ENCODE measurements around the gene FLYWCH1. TPM values are rescaled to one million over a fixed set of nuclear protein-coding genes. Genes with fewer than 3 reads are reported as not detected.

FLYWCH1 gene
- total and polyA plus RNA-seq, 2 of the 8 experiments (the other 6 are each of a cell fraction or from before 2014, with no cell fraction given) = 12.4 to 23.5 TPM

- Histone ChIP-seq H3K9ac (replicated peaks in 1 of 4; ENCODE audit: extremely low read depth in 1 of 4, low read depth in 3 of 4, low read length in 3 of 4) (no peak overlapping the region), H3K4me1 (replicated peaks in 1 of 4; ENCODE audit: control insufficient read depth in 3 of 4, insufficient read depth in 4 of 4, low read length in 3 of 4) (peaks cover 4 to 15% (median 9%) of the 10 kb centered on the region in 4 experiments), H3K36me3 (ENCODE audit: control insufficient read depth in 2 of 4, insufficient read depth in 4 of 4, low read length in 3 of 4) (peaks cover 0 to 6% (median 2%) of the 10 kb centered on the region in 4 experiments; a peak in 2 of 8 replicates), H2BK120ac (replicated peaks; ENCODE audit: low read depth, low read length) (no peak overlapping the region), H2BK20ac (ENCODE audit: low read length) (no peak overlapping the region), H3K79me1 (ENCODE audit: low read depth, low read length) (0 out of 2 replicates have a peak, but pooled peaks cover 3% of the 10 kb centered on the region), H4K91ac (replicated peaks; ENCODE audit: insufficient read length, low read length) (no peak overlapping the region), H2BK5ac (ENCODE audit: low read depth, low read length) (no peak overlapping the region), H3K9me3 (ENCODE audit: insufficient read depth in 2 of 2, low read depth in 1 of 2, low read length in 1 of 2) (no peaks in the 10 kb centered on the region), H3K14ac (ENCODE audit: insufficient read length) (no peak overlapping the region), H3K56ac (replicated peaks; ENCODE audit: insufficient read length, low read depth, low read length) (no peak overlapping the region), H3K23ac (ENCODE audit: insufficient read length) (no peak overlapping the region), H4K8ac (ENCODE audit: extremely low read depth, insufficient read depth, low read length) (no peak overlapping the region), H2BK12ac (ENCODE audit: low read depth, low read length) (no peak overlapping the region), H3K79me2 (ENCODE audit: control insufficient read depth in 1 of 2, insufficient read depth in 2 of 2, low read length in 2 of 2) (no peaks in the 10 kb centered on the region), H3K4me3 (ENCODE audit: extremely low read depth in 1 of 4, insufficient read depth in 2 of 4, low read depth in 3 of 4, low read length in 4 of 4) (no peak overlapping the region), H3K18ac (ENCODE audit: extremely low read depth, low read length) (no peak overlapping the region), H2AK5ac (ENCODE audit: low read depth, low read length) (no peak overlapping the region), H4K5ac (ENCODE audit: insufficient read length, low read depth, low read length) (no peak overlapping the region), H2BK15ac (ENCODE audit: low read length) (no peak overlapping the region), H3K4ac (replicated peaks; ENCODE audit: insufficient read length, low read depth, low read length) (no peak overlapping the region), H3K23me2 (ENCODE audit: low read depth, low read length) (no peaks in the 10 kb centered on the region; the same call in 1 of the 2 replicates), H3K27ac (ENCODE audit: low read depth, low read length) (no peak overlapping the region), H3K4me2 (ENCODE audit: insufficient read depth in 1 of 2, low read depth in 2 of 2, low read length in 2 of 2) (no peak overlapping the region), H3K27me3 (replicated peaks in 1 of 4; ENCODE audit: control insufficient read depth in 3 of 4, extremely low read depth in 1 of 4, insufficient read depth in 3 of 4, low read length in 3 of 4) (no peaks in the 10 kb centered on the region), H4K20me1 (replicated peaks in 1 of 2; ENCODE audit: control insufficient read depth in 1 of 2, insufficient read depth in 2 of 2, low read length in 2 of 2) (no peaks in the 10 kb centered on the region), H2AFZ (ENCODE audit: low read length) (no peak overlapping the region)
- CTCF ChIA-PET (ENCODE audit: partially characterized antibody) = interaction anchor here (0.6 to 4.3 kb wide), 8 partner anchors 10 to 118 kb away, joined by 3 to 15 read pairs (median 3); no protein-coding TSS in a partner anchor
- WGBS, 2 experiments (ENCODE audit: extremely low coverage in 1 of 2, insufficient coverage in 1 of 2, insufficient read length in 1 of 2, insufficient replicate concordance in 2 of 2, low coverage in 1 of 2, low lambda C conversion rate in 2 of 2, missing lambda C conversion rate in 1 of 2) = 92% methylated on average over 14 of the region's 14 CpGs; no CpG with 5 or more reads in 1 of the 2 experiments
- POLR2A ChIA-PET (ENCODE audit: partially characterized antibody) = interaction anchor here (1.0 to 1.8 kb wide), 3 partner anchors 9 to 158 kb away, joined by 3 to 5 read pairs (median 3); no protein-coding TSS in a partner anchor
- no peak for DNase-seq (ENCODE audit: low read depth in 1 of 2, low spot score in 2 of 2)
- no peak for FAIRE-seq
- TF ChIP-seq SP1 (IDR thresholded peaks at IDR 0.05; ENCODE audit: low read depth, low read length) (no peak), CHD1 (IDR thresholded peaks at IDR 0.05; ENCODE audit: low read depth, low read length) (no peak), TAF7 (optimal IDR thresholded peaks at IDR 0.05; ENCODE audit: borderline replicate concordance, low read depth, low read length) (no peak), BCL11A (IDR thresholded peaks at IDR 0.05; ENCODE audit: low read depth in 2 of 2, low read length in 2 of 2) (no peak), SIX5 (IDR thresholded peaks at IDR 0.05; ENCODE audit: low read depth, low read length) (no peak)
Measured at GRCh38 chr16:2929693-2930092, 18.0 kb downstream of the FLYWCH1 start.

All from H1 (cell line).